C4-2B (cell line): Measurements from ENCODE around the gene HPF1.
"Not testable (repeated sequence)": the region's sequence is repeated elsewhere in the genome, so short reads cannot be mapped to it uniquely, and the experiment has no call there.

Experiments used
- H3K27ac ChIP-seq: fragments of 450-650 bp; 2 replicates; pipeline ENCODE4 v1.5.1; 2017
- CTCF ChIP-seq: fragments of 450-650 bp; conservative IDR thresholded peaks from 2 replicates; pipeline ENCODE4 v1.5.1; 2017; ENCODE audit warnings: mild to moderate bottlenecking
- ZFX ChIP-seq: fragments of 450-650 bp; IDR thresholded peaks from 2 replicates; pipeline ENCODE4 v1.6.1; 2017

HPF1 gene

GRCh38 chr4:169757575-169758184 lies at the start of gene HPF1:
Gene HPF1, minus strand, starts transcription at chr4:169757944. Its CDS starts 67 bp downstream, at chr4:169757877.
- H3K27ac ChIP-seq, result peak within 1 kb of the TSS; percentile 78
- TF ChIP-seq ZFX (peak; percentile 47; the same call in 1 of the 2 replicates), CTCF (no peak)

GRCh38 chr4:169806770-169807169 lies 49.0 kb upstream of the HPF1 start:
- not testable (repeated sequence) for H3K27ac ChIP-seq

GRCh38 chr4:169803413-169803812 lies 45.7 kb upstream of the HPF1 start:
- TF ChIP-seq CTCF (no peak), ZFX (no peak)
- H3K27ac ChIP-seq, result no peak overlapping the region

- TF ChIP-seq ZFX, result no peak
- TF ChIP-seq CTCF, result no peak
- H3K27ac ChIP-seq, result no peak overlapping the region
Observed at GRCh38 chr4:169802873-169803272, 45.1 kb upstream of the HPF1 start.

- TF ChIP-seq CTCF (no peak), ZFX (no peak)
- no peak overlapping the region for H3K27ac ChIP-seq
Observed at GRCh38 chr4:169800541-169800940, 42.8 kb upstream of the HPF1 start.

- H3K27ac ChIP-seq, result no peak overlapping the region
- no peak for TF ChIP-seq CTCF
- TF ChIP-seq ZFX, result no peak
Observed at GRCh38 chr4:169799260-169799659, 41.5 kb upstream of the HPF1 start.

GRCh38 chr4:169795585-169795984 lies 37.8 kb upstream of the HPF1 start:
- no peak overlapping the region for H3K27ac ChIP-seq
- TF ChIP-seq ZFX, result no peak
- no peak for TF ChIP-seq CTCF

- no peak for TF ChIP-seq ZFX
- peak; percentile 78 for TF ChIP-seq CTCF
- H3K27ac ChIP-seq, result no peak overlapping the region
Observed at GRCh38 chr4:169791527-169792156, 33.9 kb upstream of the HPF1 start.
